Naive thymus-derived CD8-positive, alpha-beta T cell (primary cell): Measurements from ENCODE around the gene COPZ1. TPM values are rescaled to one million over a fixed set of nuclear protein-coding genes. Genes with fewer than 3 reads are reported as not detected.
A peak's percentile ranks its signal among the peaks of the same experiment; 100 is the strongest.

Experiments used
- ATAC-seq, 2 donors: fragments of 150-1000 bp; cut with Tn5 transposase in 1 of 2; sonication (Bioruptor Pico), chemical (Tn5 transposase) in 1 of 2; 1 replicate in 1 of 2; 2 replicates in 1 of 2; pipeline ENCODE4 v1.10.0; 2021; ENCODE audit warnings: mild to moderate bottlenecking in 2 of 2, moderate library complexity in 2 of 2
- POLR2A ChIA-PET: fragments of 350-600 bp; sonication (Branson Sonifier 250); formaldehyde crosslinking; loops from one replicate; lab custom pipeline; 2021; ENCODE audit warnings: antibody characterized with exemption; lab: Charles Lee
- DNase-seq, 10 donors: peaks; one replicate each; pipeline versions ENCODE4 v3.0.0 to v3.0.0-alpha.2; 2020 to 2022
- H3K27ac Mint-ChIP-seq, 10 donors: one replicate each; pipeline ENCODE4 v1.8.0; 2020 to 2022; ENCODE audit warnings: mild to moderate bottlenecking in 10 of 10, mixed read lengths in 10 of 10, moderate library complexity in 4 of 10, inconsistent platforms in 1 of 10
- H3K27me3 Mint-ChIP-seq, 5 donors: one replicate each; pipeline ENCODE4 v1.8.0; 2021 to 2022; ENCODE audit warnings: mixed read lengths in 5 of 5
- H3K36me3 Mint-ChIP-seq, 3 donors: one replicate each; pipeline ENCODE4 v1.8.0; 2020 to 2022; ENCODE audit warnings: mixed read lengths in 3 of 3, mild to moderate bottlenecking in 2 of 3, inconsistent platforms in 1 of 3
- H3K4me1 Mint-ChIP-seq, 4 donors: one replicate each; pipeline ENCODE4 v1.8.0; 2021 to 2022; ENCODE audit warnings: mixed read lengths in 4 of 4
- H3K4me3 Mint-ChIP-seq, 10 donors: one replicate each; pipeline ENCODE4 v1.8.0; 2020 to 2022; ENCODE audit warnings: mild to moderate bottlenecking in 10 of 10, mixed read lengths in 10 of 10, moderate library complexity in 6 of 10, inconsistent platforms in 1 of 10
- H3K9me3 Mint-ChIP-seq, 9 donors: one replicate each; pipeline ENCODE4 v1.8.0; 2020 to 2022; ENCODE audit warnings: mixed read lengths in 9 of 9, mild to moderate bottlenecking in 3 of 9, inconsistent platforms in 1 of 9, moderate library complexity in 1 of 9
- polyA plus RNA-seq, 3 donors: library from polyadenylated mRNA; unstranded; fragments of 300-500 nt; fragmentation: Illumina TruSeq; gene quantifications; one replicate each; pipeline ENCODE4 v1.2.3, GENCODE V29; 2021
- total RNA-seq, 8 experiments: library from RNA in 2 of 8; stranded (reverse) in 2 of 8; gene quantifications; one replicate each; pipeline ENCODE4 v1.2.3 and lab custom pipeline; 2021 to 2026

The COPZ1 gene
- total and polyA plus RNA-seq, 5 experiments from 2014 or later: 79.0 to 152 (median 128) TPM

DNA sequence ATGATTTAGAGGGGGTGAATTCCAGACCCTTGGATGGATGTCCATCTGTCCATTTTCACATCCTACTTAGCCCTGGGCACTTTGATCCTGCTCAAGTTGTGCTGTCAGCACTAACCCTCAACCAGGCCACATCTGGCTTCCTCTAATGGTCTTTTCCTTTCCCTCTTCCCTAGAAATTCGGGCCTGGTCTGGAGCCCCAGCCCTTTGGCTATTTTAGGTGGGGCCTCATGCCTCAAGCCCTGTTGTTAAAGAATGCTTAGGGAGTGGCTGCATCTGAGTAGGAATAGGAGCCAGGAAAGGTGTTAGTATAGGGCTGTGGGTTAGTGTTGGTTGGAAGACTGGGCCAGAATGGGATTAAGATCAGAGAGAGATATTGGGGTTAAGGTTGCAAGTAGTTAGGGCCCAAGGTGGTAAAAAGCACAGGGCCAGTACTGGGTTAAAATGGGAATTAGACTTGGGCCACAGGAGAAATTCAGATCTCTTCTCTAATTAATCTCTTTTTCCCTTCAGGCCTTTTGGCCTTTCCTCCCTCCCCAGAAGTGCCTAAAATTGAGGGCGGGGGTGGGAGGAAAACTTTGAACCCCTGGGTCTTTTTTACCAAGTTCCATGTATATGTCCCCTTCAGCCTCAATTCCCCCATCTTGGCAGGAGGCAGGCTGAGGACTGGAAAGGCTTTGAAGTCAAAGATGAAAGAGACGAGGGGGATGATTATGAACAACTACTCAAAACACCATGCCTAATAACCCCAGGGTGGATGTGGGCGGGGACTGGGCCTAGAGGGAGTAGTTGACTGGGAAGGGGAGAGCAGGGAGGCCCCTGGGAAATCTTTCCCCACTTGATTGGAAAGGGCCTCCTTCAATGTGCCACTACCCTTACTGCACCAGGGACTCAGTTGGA is 63.6 kb downstream of the COPZ1 start:
- peak overlapping the region in 6 of 10 donors; percentile 5 to 62 (median 30) for H3K27ac Mint-ChIP-seq
- no peak for DNase-seq
- peaks cover 22 to 62% (median 28%) of the 10 kb centered on the region in 4 donors for H3K4me1 Mint-ChIP-seq
- ATAC-seq: no peak
- POLR2A ChIA-PET: interaction anchor here (0.6 to 0.7 kb wide), 2 partner anchors 21 to 173 kb away, joined by 3 to 4 read pairs; no protein-coding TSS in a partner anchor
- H3K4me3 Mint-ChIP-seq: peak overlapping the region in 1 of 10 donors; percentile 8
- H3K27me3 Mint-ChIP-seq: no peaks in the 10 kb centered on the region
- no peaks in the 10 kb centered on the region for H3K36me3 Mint-ChIP-seq
- no peaks in the 10 kb centered on the region for H3K9me3 Mint-ChIP-seq

DNA sequence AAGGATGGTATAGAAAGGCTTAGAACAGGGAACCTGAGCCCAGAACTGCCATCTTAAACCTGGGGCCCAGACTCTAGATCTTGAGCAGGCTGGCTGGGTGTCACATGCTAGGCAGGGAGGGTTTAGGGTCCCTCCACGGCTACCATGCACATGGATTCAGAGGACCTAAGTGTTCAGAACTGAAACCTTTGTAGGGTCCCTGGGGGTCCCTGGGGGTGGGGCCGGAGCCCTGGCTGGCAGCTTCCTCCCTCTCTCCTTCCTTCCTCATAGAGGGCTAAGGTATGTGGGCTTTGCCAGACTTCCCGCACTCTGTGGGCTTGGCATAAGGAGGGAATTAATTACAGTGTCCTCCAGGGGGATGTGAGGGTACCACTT is 64.2 kb downstream of the COPZ1 start:
- ATAC-seq (no peak), DNase-seq (no peak)
- Mint-ChIP-seq H3K27me3 (no peaks in the 10 kb centered on the region), H3K4me3 (peak overlapping the region in 2 of 10 donors; percentile 82 to 93), H3K36me3 (peaks cover 0 to 3% (median 1%) of the 10 kb centered on the region in 3 donors), H3K4me1 (peaks cover 25 to 64% (median 34%) of the 10 kb centered on the region in 4 donors), H3K27ac (peak overlapping the region in 3 of 10 donors; percentile 31 to 62 (median 31)), H3K9me3 (no peaks in the 10 kb centered on the region)
- POLR2A ChIA-PET: no interaction called here

DNA sequence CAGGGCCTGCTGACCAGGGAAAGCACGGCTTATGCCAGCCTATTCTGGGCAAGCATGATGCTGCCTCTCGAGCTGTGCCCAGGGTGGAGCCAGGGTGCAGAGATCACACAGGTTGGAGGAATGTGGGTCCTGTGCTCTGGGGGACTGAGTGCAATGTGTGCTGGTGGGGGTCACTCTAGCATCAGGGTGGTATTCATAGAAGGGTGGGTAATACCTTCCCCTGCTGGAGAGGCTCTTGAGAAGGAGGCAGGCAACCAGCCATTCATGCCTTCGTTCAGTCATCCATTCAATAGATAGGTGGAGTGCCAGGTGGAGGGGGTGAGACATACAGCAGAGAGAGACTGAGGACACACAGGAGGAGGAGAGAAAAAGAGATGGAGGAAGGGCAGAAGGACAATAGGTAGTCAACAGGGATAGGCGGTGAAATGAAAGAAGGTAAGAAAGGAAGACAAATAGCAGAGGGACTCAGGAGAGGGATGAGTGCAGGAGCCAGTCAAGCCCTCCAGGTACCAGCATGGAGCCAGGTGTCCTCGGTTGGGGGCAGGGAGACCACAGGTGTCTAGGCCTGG is 64.8 kb downstream of the COPZ1 start:
- POLR2A ChIA-PET: no interaction called here
- no peak for ATAC-seq
- peaks cover 0 to 9% (median 6%) of the 10 kb centered on the region in 3 donors for H3K36me3 Mint-ChIP-seq
- H3K4me1 Mint-ChIP-seq: peaks cover 26 to 64% (median 38%) of the 10 kb centered on the region in 4 donors
- no peaks in the 10 kb centered on the region for H3K9me3 Mint-ChIP-seq
- no peaks in the 10 kb centered on the region for H3K27me3 Mint-ChIP-seq
- peak overlapping the region in 8 of 10 donors; percentile 39 to 81 (median 62) for H3K27ac Mint-ChIP-seq
- no peak for DNase-seq
- H3K4me3 Mint-ChIP-seq: peak overlapping the region; percentile 37 to 93 (median 76)

DNA sequence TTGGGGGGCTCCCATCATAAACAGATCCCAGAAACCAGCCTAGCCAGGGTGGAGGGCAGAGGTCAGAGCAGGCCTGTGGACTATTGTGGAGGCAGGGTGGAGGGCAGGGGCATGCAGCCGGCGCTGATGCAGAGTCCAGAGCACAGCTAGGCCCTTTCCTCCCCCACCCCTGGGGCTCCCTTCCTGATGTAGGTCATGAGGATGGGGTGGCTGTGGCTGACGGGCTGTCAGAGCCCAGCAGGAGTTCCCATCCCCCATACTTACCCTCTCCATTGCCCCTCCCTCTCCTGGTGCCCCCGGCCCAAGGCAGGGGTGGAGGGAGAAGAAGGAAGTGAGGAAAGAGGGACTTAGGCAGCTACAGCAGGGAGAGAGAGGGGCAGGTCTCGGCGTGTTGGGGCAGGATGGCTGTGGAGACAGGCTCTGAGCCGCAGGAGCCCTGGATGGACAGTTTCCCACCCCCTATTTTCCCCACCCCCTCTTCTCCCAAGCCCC is 65.3 kb downstream of the COPZ1 start:
- ATAC-seq (no peak), DNase-seq (no peak)
- POLR2A ChIA-PET: interaction anchor here (0.7 kb wide), 1 partner anchor 94 kb away, joined by 3 read pairs; no protein-coding TSS in a partner anchor
- H3K27me3 Mint-ChIP-seq: no peaks in the 10 kb centered on the region
- H3K4me1 Mint-ChIP-seq: peaks cover 26 to 60% (median 39%) of the 10 kb centered on the region in 4 donors
- H3K36me3 Mint-ChIP-seq: peaks cover 0 to 14% (median 7%) of the 10 kb centered on the region in 3 donors
- H3K4me3 Mint-ChIP-seq: peak overlapping the region; percentile 37 to 93 (median 78)
- H3K27ac Mint-ChIP-seq: peak overlapping the region in 4 of 10 donors; percentile 39 to 71 (median 62)
- no peaks in the 10 kb centered on the region for H3K9me3 Mint-ChIP-seq

DNA sequence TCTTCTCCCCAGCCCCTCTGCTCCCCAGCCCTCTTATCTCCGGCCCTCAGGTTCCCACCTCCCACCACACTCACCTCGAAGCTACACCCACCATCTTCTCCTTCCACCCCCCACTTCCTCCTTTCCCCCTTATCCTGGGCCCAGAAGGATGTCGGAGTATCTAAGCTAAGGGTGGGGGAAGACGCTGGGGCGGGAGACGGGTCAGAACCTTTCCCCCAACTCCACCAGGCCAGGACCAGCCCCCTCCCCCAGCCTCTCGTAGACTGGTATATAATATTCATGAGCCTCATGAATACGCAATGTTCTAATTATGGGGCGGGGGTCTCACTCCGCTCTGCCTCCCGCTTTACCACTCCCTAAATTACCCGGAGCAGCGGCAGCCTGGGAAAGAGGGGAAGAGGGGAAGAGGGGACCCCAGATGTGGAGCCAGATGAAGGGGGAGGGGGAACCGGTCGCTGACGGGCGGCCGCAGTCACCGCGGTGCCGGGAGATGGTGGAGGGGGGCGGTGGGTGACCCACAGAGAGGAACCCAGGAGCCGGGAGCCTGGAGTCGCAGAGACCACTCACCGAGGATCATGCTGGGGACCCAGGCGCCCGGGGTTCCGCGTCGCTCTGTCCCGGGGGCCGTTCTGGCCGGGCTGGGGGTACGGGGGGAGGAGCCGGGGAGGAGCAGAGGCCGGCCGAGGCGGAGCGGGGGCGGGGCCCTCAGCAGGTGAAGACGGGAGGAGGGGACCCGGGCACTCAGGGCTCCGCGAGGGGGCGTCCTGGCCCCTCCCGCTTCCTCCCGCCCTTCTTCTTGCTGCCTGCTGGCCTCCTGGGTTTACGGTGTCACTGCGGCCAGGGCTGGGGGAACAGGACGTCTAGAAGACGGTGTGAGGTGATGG is 66.0 kb downstream of the COPZ1 start:
- DNase-seq: peak; percentile 53 to 82 (median 64)

DNA sequence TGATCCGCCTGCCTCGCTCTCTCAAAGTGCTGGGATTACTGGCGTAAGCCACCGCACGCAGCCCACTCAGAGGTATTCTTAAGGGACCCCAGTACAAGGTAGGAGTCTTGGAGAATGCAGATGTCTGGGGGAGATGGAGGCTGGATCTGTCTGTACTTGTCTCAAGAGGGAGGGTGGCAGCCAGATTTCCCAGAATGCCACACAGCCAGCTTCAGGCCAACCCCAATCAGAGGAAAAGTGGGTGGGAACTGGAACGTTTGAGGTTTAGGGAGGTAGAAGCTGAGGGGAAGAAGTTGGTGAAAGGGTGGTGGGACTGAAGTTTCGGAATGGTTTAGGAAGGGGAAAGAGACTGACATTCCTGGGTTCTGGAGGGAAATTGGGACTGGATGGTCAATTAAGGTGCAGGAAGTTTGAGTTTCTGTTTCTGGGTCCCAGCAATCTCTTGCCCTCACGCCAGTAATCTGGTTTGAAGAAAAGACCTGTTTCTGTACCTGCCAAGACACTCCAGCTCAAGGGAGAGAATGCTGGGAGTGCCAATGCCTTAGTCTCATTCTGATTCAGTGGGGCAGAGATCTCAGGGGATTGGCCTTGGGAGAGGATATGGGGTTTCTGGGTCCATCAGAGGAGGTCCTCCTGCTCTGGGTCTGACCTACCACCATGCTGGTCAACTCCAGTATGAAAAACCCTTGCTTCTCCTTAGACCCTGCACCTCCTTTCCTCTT is 67.7 kb downstream of the COPZ1 start:
- Mint-ChIP-seq H3K36me3 (peaks cover 5 to 38% (median 13%) of the 10 kb centered on the region in 3 donors), H3K9me3 (no peaks in the 10 kb centered on the region), H3K4me3 (peak overlapping the region in 5 of 10 donors; percentile 14 to 82 (median 22)), H3K27me3 (no peaks in the 10 kb centered on the region), H3K27ac (peak overlapping the region in 2 of 10 donors; percentile 59 to 71), H3K4me1 (peaks cover 23 to 50% (median 38%) of the 10 kb centered on the region in 4 donors)
- ATAC-seq (no peak), DNase-seq (no peak)
- POLR2A ChIA-PET: interaction anchor here (0.8 to 1.7 kb wide), 3 partner anchors 11 to 21 kb away, joined by 3 to 5 read pairs (median 3); no protein-coding TSS in a partner anchor

More for the DNA sequence above, 66.0 kb downstream of the COPZ1 start:
- Mint-ChIP-seq H3K27ac (peak overlapping the region in 4 of 10 donors; percentile 43 to 80 (median 58)), H3K9me3 (no peaks in the 10 kb centered on the region), H3K4me1 (peaks cover 26 to 57% (median 39%) of the 10 kb centered on the region in 4 donors), H3K27me3 (no peaks in the 10 kb centered on the region), H3K4me3 (peak overlapping the region; percentile 71 to 93 (median 80)), H3K36me3 (peaks cover 0 to 20% (median 7%) of the 10 kb centered on the region in 3 donors)
- POLR2A ChIA-PET: interaction anchor here (0.7 kb wide), 1 partner anchor 94 kb away, joined by 3 read pairs; no protein-coding TSS in a partner anchor
- peak; percentile 85 to 90 for ATAC-seq

DNA sequence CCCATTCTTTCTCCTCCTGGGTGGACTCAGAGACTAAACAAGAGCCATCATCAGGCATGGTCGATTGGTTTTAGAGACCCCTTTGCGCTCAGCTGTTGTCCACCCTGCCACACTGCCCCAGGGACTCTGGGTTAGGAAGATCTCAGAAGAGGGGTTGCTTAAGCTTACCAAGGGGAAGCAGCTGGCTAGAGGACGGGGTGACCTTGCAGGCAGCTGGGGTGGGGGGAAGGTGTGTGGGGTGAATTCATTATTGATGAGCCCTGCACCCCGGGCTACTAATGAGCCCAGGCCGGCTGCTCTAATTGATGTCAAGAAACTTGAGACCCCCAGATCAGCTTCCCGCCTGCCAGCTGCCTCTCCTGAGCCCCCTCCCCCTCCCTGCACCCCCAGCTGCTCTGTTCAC is 68.3 kb downstream of the COPZ1 start:
- peak overlapping the region in 1 of 10 donors; percentile 50 for H3K27ac Mint-ChIP-seq
- no peak overlapping the region for H3K4me3 Mint-ChIP-seq

DNA sequence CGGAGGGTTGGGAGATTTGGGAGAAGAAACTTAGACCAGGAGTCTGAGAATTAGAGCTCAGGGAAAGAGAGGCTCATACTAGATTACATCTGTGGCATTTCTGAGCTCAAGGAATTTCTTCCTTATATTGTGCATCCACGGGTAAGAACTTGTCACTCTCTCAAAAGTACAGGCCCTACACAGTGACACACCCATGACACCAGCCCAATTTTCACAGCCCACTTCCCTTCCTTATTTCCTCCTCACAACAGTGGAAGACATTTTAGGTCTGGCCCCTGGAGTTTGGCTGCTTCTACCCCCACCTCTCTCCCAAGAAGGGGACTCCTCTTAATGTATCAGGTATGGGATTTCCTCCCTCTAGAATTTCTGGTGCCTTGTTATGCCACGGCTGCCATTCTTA is 68.8 kb downstream of the COPZ1 start:
- POLR2A ChIA-PET: interaction anchor here (0.9 kb wide), 1 partner anchor 46 kb away, joined by 3 read pairs; no protein-coding TSS in a partner anchor
- DNase-seq: no peak
- Mint-ChIP-seq H3K4me1 (peaks cover 21 to 40% (median 36%) of the 10 kb centered on the region in 4 donors), H3K27ac (peak overlapping the region in 5 of 10 donors; percentile 24 to 50 (median 27)), H3K4me3 (peak overlapping the region in 3 of 10 donors; percentile 29 to 66 (median 33)), H3K9me3 (no peaks in the 10 kb centered on the region), H3K36me3 (peaks cover 5 to 49% (median 13%) of the 10 kb centered on the region in 3 donors), H3K27me3 (no peaks in the 10 kb centered on the region)
- ATAC-seq: no peak

More for the DNA sequence above, 68.3 kb downstream of the COPZ1 start:
- DNase-seq (no peak), ATAC-seq (no peak)
- POLR2A ChIA-PET: interaction anchor here (0.8 to 1.7 kb wide), 3 partner anchors 11 to 47 kb away, joined by 3 to 5 read pairs (median 3); no protein-coding TSS in a partner anchor
- Mint-ChIP-seq H3K4me1 (peaks cover 21 to 45% (median 36%) of the 10 kb centered on the region in 4 donors), H3K9me3 (no peaks in the 10 kb centered on the region), H3K27me3 (no peaks in the 10 kb centered on the region), H3K36me3 (peaks cover 5 to 43% (median 13%) of the 10 kb centered on the region in 3 donors)

DNA sequence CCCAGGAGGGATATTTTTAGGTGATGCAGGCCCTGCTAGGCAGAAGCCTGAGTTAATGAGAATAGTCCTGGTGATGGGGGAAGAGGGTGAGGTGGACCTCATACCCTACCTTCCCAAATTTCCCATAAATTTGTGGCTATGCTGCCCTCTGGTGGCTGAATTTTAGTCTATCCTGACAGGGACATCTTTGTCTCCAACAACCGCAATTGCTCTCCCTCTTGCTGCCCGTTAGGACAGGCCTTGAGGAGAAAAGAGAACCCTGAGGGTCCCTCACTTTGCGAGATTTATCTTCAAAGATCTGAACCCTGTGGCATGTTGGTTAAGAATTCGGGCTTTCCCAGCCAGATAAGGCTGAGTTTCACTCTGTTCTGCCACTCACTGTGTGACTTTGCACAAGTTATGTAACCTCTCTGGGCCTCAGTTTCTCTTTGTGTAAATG is 69.4 kb downstream of the COPZ1 start:
- ATAC-seq (no peak), DNase-seq (peak in 6 of 10 donors; percentile 25 to 42 (median 34))
- Mint-ChIP-seq H3K4me1 (peaks cover 23 to 40% (median 38%) of the 10 kb centered on the region in 4 donors), H3K4me3 (peak overlapping the region in 2 of 10 donors; percentile 41 to 66), H3K27ac (peak overlapping the region in 4 of 10 donors; percentile 17 to 76 (median 31)), H3K9me3 (no peaks in the 10 kb centered on the region), H3K27me3 (no peaks in the 10 kb centered on the region), H3K36me3 (peaks cover 8 to 52% (median 15%) of the 10 kb centered on the region in 3 donors)
- POLR2A ChIA-PET: interaction anchor here (0.9 kb wide), 1 partner anchor 46 kb away, joined by 3 read pairs; no protein-coding TSS in a partner anchor

DNA sequence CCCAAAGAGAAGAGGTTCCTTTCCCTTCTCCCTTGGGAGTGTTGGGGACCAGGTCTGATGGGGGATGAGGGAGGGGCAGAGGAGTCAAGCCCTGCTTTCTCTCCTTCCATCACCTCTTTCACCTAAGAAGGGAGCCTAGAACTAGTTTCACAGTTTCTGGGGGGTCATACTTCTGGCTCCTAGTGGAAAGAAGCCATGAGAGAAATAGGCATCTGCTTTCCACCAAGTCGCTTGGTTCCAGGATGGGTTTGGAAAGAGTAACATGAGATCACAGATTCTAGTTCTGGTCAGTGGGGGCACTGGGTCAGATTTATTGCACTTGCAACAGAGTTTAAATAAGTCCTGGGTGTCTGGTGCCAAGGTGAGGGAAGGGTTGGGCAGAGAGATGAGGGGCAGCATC is 70.1 kb downstream of the COPZ1 start:
- peak overlapping the region in 2 of 10 donors; percentile 9 to 30 for H3K27ac Mint-ChIP-seq
- peaks cover 9 to 59% (median 20%) of the 10 kb centered on the region in 3 donors for H3K36me3 Mint-ChIP-seq

More for the DNA sequence above, 70.1 kb downstream of the COPZ1 start:
- Mint-ChIP-seq H3K9me3 (no peaks in the 10 kb centered on the region), H3K4me3 (peak overlapping the region in 1 of 10 donors; percentile 12), H3K4me1 (peaks cover 19 to 37% (median 31%) of the 10 kb centered on the region in 4 donors), H3K27me3 (no peaks in the 10 kb centered on the region)
- DNase-seq: no peak
- no peak for ATAC-seq
- POLR2A ChIA-PET: interaction anchor here (1.1 kb wide), 1 partner anchor 23 kb away, joined by 3 read pairs; no protein-coding TSS in a partner anchor
